Thyroid gland (tissue), 4 donors: ENCODE measurements around the gene TNFRSF21.

Experiments
- CTCF ChIP-seq, 6 experiments: fragments of 200-600 bp in 3 of 6; fragments of 450-650 bp in 3 of 6; sonication (generic) in 3 of 6; IDR thresholded peaks; one replicate each; pipeline ENCODE4 v1.5.1; 2016 to 2019; ENCODE audit warnings: antibody characterized with exemption in 6 of 6, mild to moderate bottlenecking in 2 of 6, inconsistent platforms in 1 of 6, moderate library complexity in 1 of 6
- POLR2A ChIP-seq, 2 donors: fragments of 450-650 bp; IDR thresholded peaks; one replicate each; pipeline ENCODE4 v1.6.1; 2017; ENCODE audit warnings: antibody characterized with exemption in 2 of 2, mild to moderate bottlenecking in 2 of 2, moderate library complexity in 1 of 2

DNA sequence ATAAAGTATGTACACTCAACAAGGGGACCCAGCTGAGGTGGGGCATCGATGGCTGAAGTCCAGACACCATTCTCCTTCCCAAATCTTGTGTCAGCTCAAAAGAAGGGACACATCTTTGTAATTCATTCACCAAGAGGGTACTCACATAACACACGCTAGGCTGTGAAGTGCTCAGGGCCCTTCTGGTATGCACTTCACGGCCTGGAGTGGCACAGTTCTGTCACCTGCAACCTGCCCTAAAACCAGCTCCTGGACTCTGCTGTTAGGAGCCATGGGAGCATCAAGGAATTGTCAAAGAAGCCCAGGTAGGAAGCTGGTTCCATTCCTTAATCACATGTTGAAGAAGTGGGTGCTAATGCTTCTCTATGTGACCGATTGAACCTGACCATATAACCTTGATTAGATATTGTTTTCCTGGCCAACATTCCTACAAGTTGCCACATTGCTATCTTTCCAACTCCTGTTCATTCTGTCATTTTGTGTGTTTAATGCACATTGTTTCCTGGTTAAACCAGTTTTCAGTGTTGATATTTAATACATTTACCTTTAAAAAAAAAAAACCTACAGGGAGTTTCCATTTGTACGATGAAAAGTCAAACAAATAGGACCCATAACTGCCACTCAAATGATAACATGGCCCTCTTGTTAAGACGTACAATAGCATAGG lies 127.3 kb downstream of the TNFRSF21 start:
- TF ChIP-seq CTCF (IDR thresholded peaks at IDR 0.05) (no peak), POLR2A (IDR thresholded peaks at IDR 0.05) (no peak)
